ENCODE measurements around the gene RAB8A.

DNA sequence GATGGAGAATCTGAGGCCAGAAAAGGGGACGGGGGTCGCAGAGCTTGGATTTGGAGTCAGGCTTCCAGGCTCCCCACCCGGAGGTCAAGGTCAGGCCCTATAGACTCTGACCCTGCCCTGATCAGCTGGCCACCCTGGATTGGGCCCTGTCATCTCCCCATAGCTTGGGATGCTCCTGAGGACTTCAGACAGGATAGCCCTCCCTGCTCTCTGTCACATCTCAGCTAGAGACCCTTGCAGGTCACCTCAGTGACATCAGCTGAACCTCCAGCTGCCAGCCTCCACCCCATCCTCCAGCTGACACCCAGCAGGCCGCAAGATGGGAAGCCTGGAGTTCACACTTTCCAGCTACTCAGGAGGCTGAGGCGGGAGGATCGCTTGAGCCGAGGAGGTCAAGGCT lies 38.2 kb upstream of the RAB8A start:
- no peak for TF ChIP-seq FOXA1 (IDR thresholded peaks at IDR 0.05)
- TF ChIP-seq BHLHE40 (IDR thresholded peaks at IDR 0.05; ENCODE audit: borderline replicate concordance): no peak
- TF ChIP-seq TARDBP (IDR thresholded peaks at IDR 0.05): no peak
- TF ChIP-seq SUZ12 (IDR thresholded peaks at IDR 0.05): no peak
- no peak for TF ChIP-seq SP1 (IDR thresholded peaks at IDR 0.05)
- TF ChIP-seq L3MBTL2 (conservative IDR thresholded peaks at IDR 0.05): no peak
- no peak for TF ChIP-seq CTBP1 (IDR thresholded peaks at IDR 0.05; ENCODE audit: borderline replicate concordance)
- TF ChIP-seq FOXK2 (IDR thresholded peaks at IDR 0.05): no peak
- no peak for TF ChIP-seq PKNOX1 (IDR thresholded peaks at IDR 0.05)
- no peak for TF ChIP-seq ARNT (IDR thresholded peaks at IDR 0.05)
- TF ChIP-seq ZNF384 (IDR thresholded peaks at IDR 0.05): no peak
- TF ChIP-seq ELF4 (IDR thresholded peaks at IDR 0.05): no peak

All from HEK293T (cell line).